Activated CD4-positive, alpha-beta T cell treated with anti-CD3 and anti-CD28 coated beads for 4 hours (primary cell): ENCODE measurements around the gene ADAM33.

Experiments
- DNase-seq, 2 donors: peaks; one replicate each; pipeline ENCODE4 v3.0.0-alpha.2; 2020

ADAM33 gene

DNA sequence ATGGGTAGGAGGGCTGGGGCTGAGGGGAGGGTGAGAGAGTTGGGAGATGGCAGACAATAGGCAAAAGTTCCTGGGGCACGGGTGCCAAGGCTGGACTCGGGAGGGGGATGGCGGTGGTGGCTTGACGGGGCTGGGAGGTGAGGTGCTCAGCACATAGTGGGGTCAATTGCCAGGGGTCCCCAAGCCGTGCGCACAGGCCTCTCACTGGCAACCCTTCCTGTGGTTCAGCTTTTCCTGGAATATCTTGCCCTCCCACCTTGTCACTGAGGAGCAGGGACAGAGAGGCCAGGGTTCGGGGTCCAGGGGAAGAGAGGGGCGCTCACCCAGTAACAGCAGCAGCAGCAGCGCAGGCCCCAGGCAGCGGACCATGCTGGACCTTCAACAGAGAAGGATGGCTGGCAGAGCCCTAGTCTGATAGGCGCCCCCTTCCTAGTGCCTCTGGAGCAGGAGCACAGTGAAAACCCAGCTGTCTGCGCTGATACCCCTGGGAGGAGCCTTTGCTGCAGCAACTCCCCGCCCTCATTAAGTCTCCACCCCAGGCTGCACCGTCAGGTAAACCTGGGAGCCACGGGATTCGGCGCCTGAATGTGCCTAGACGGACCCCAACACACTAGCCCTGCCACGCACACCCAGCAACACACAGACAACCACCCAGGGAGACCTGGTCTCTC, 18.6 kb downstream of the ADAM33 start, which contains the start of gene GFRA4:
Gene GFRA4 (minus strand): TSS at position 369 of the 671 bp plus-strand sequence. CDS start 0 bp downstream, at position 369.
- no peak for DNase-seq

DNA sequence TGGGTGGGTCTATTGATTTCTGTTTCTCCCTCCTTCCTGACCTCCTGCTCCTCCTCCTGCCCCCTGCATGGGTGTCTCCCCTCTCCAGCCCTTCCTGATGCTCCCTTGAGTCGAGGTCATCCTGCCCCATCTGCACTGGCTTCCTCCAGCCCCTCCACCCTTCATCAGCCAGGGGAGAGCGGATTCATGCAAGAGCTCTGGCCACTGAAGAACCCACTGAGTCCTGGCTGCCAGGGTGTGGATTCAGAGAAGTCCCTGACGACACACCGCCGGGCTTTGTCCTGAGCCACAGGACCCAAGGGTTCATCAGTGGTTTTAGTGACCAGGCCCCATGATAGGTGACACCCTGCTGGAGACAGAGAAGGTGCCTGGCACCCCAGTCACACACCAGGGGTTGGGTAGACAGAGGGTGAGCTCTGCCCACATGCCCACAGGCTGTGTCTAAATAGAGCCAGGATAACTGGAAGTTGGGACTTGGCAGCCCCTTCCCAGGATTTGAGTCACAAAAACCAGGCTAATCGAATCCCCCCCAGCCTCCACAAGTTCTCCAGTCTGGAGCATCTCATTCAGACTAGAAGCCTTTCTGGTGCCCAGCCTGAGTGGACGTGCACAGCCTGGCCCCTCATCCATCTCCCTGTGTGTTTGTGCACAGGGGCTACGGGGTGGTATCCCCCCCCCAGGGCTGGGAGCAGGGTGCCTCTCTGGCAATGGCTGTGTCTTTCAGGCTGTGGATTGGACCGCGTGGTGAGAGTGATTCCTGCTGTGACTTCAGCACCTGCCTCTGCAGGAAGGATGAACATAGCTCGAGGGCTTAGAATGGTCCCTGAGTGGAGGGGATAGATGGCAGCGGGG, 19.8 kb downstream of the ADAM33 start:
- DNase-seq, result no peak

- DNase-seq, result no peak
These were observed 20.6 kb downstream of the ADAM33 start for GRCh38 chr20:3661060-3661813.

- DNase-seq, result no peak
These were observed 21.3 kb downstream of the ADAM33 start for GRCh38 chr20:3660262-3661059.

DNA sequence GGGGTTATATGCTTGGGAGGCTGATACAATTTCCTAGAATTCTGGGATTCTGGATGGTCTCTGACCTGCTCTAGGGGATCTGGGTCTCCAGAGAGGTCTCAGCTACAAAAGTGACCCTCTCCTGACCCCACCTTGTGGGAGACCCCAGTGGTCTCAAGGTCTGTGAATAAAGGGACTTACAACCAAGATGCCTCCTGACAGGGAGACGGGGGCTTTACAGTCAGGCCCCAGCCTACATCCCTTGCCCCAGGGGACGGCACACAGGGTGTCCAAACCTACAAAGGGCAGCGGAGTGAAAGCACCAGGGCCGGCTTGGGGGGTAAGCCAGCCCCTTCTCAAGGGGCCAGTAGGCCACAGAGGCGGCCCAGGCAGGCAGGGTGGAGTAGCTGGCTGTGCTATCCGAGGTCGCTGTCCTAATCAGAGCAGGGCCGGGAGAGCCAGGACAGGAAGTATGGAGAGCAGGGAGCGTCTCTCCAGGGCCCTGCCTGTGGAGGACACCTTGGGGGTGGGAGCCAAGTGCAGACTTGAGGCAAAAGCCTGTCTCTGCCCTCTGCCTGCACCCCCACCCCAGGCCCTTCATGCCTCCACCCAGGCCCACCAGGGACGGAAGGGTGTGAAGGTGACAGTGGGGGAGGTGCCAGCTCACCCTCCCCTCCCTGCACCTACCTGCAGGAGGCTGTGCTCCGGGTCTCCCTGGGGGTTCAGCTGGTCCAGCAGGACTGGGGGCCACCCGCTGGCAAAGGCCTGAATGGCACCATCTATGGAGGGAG, 22.1 kb downstream of the ADAM33 start:
- no peak for DNase-seq

- DNase-seq, result no peak
These were observed 22.9 kb downstream of the ADAM33 start for GRCh38 chr20:3658716-3659491.

GRCh38 chr20:3658019-3658715, 23.6 kb downstream of the ADAM33 start:
- no peak for DNase-seq

GRCh38 chr20:3655131-3655405, 26.7 kb downstream of the ADAM33 start:
- no peak for DNase-seq

GRCh38 chr20:3654326-3655130, 27.3 kb downstream of the ADAM33 start:
- DNase-seq, result no peak

- no peak for DNase-seq
These were observed 27.9 kb downstream of the ADAM33 start for GRCh38 chr20:3653921-3654320.

DNA sequence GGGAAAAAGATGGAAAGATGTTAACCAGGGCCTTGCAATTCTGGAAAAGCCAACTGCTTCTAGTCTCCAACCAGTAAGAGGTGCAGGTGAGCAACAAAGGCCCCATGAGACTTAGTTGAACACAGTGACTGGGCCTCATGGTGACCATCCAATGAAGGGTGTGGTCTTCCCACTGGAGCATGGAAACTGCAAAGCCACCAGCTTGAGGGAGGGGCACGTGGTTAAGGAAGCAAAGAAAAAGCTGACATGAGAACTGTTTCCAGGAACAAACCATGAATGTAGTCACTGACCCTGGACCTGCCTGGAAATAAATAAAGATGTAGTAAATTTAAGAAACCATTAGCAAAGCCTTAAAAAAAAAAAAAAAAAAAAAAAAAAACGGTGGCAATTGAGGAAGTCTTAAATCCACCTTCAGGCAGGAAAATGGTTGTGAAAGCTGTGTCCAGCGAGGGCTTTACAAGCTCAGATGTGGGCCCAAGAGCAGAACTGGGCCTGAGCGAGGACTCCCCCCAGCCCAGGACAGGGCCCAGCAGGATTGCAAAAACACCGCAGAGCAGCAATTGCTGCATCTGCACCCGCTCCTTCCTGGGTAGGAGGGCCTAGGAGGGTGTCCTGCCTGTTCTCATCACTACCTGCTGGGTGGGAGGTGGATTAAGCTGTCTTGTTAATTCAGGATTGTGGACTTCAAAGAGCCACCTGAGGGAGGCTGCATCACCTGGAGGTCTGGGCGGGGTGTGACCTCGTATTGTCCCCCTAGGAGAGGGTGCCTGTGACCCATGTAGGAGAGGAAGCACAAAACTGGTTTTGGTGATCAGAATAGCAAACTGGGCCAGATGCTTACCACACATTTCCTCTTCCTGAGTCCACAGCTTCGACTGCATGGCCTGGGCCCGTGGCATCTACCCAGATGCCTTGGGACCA, 28.9 kb downstream of the ADAM33 start:
- no peak for DNase-seq

DNA sequence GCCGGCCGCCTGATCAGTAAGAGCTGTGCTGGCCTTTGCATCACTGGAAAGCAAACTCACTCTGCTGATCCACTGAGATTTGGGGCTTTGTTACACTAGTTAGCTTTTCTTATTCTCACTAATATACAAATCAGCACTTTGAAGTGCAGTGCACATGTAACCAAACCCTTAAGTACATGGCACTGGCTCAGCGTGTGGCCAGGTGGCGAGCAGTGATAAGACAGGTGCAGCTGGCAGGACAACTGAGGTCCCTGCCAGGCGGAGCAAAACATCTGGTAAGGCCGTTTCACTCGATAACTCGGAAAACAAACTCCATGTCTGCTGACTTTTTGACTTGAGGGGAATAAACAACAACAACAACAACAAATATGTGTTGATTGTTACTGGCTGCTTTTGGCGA, 29.6 kb downstream of the ADAM33 start:
- no peak for DNase-seq

DNA sequence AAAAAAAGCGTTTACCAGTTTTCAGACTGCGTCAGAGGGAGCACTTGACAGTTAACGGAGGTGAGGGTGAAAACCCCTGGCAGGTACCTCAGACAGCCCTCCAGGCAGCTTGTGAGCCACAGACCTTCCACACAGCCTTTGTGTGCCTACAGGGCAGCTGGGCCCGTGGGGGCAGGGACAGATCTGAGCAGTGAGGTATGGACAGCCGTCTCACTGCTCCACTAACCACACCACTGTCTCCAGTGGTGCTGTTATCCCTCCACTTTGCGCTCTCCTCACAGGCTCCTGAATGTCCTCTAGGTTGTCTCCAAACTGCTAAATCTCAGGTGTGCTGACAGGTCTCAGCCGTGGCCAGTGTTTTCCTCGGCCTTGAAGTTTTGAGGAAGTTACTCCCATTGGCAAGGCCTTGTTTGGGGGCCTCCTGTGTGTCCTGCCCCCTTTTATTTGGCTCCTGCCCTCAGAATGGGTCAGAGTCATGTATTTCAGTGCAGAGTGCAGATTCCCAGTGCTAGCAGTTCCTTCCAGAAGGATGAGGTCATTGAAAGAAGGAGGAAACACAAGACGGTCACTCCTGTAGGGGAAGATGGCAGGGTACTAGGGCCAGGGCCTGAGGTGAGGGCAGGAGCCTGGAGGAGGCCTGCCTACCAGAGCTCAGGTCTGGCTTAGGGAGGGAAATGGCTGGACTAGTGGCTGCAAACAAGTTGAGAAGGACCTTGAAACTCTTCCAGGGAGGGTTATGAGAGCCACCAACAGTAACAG, 30.4 kb downstream of the ADAM33 start:
- DNase-seq, result no peak

GRCh38 chr20:3648951-3649350, 32.9 kb downstream of the ADAM33 start:
- no peak for DNase-seq

DNA sequence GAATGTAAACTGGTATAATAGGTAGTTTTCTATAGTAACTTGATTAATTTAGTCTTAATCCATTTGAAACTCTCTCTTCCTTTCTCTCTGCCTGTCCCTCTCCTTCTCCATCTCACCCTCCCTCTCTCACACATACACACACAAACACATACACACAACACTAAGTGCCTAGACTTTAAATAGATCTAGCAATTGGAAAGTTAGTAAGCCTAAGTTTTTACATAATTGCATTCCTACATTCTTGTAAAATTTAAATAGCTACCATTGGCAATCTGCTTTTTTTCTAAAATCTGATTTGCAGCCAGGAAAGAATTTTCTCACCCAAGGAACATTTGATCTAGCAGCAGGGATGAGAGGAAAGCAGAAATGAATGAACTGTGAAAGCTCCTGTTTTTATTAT, 34.3 kb downstream of the ADAM33 start:
- no peak for DNase-seq

DNA sequence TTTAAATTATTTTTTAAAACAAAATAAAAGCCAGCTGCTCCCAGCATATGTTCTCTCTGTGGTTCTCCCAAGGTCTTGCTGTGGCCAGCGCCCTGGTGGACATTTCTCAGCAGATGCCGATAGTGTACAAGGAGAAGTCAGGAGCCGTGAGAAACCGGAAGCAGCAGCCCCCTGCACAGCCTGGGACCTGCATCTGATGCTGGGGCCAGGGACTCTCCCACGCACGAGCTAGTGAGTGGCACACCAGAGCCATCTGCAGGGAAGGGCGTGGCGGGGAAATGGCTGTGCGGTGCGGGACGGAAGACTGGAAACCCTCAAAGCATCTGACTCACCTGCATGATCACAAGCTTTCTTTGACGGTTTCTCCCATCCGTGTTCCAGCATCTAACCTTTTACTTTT, 35.2 kb downstream of the ADAM33 start:
- DNase-seq, result no peak

GRCh38 chr20:3646067-3646440, 35.8 kb downstream of the ADAM33 start:
- no peak for DNase-seq
